Sigmoid colon (tissue), 3 donors: ENCODE results near the gene FOXRED1.

Source experiments
- CTCF ChIP-seq, 4 experiments: fragments of 450-650 bp in 3 of 4; fragments of 200-600 bp in 1 of 4; IDR thresholded peaks; one replicate each; pipeline ENCODE4 v1.5.1; 2016 to 2019; ENCODE audit warnings: antibody characterized with exemption in 4 of 4, mild to moderate bottlenecking in 3 of 4, moderate library complexity in 2 of 4
- POLR2A ChIP-seq, 2 donors: fragments of 450-650 bp; IDR thresholded peaks; one replicate each; pipeline ENCODE4 v1.6.1; 2016; ENCODE audit warnings: antibody characterized with exemption in 2 of 2, mild to moderate bottlenecking in 2 of 2, moderate library complexity in 2 of 2

GRCh38 chr11:126233391-126233790 lies 35.6 kb upstream of the FOXRED1 start:
- TF ChIP-seq CTCF (IDR thresholded peaks at IDR 0.05): no peak
- TF ChIP-seq POLR2A (IDR thresholded peaks at IDR 0.05): no peak
